ENCODE data around the gene PAX3. TPM values are rescaled to one million over a fixed set of nuclear protein-coding genes. Genes with fewer than 3 reads are reported as not detected.
A peak's percentile ranks its signal among the peaks of the same experiment; 100 is the strongest.
"Not testable (repeated sequence)": the region's sequence is repeated elsewhere in the genome, so short reads cannot be mapped to it uniquely, and the experiment has no call there.

The PAX3 gene
- total and polyA plus RNA-seq, 9 donors, result 0.19 to 2.2 (median 0.45) TPM

DNA sequence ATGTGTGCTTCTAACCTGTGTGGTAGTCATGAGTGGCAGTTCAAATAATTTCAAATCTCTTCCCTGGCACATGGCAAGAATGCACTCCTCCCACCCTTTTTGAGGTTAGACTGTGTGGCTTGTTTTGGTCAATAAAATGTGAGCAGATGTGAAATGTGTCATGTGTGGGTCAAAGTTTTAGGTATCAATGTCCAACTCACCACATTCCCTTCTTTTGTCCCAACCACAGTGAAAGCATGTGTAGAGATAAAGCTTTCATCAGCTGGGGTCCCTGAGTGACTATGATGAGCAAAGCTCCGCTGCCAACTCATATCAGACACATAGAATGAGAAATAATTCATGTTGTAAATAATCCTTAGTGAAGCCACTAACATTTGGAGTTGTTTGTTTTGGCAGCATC lies 118.2 kb downstream of the PAX3 start:
- no peak overlapping the region for H3K27ac ChIP-seq (ENCODE audit: low read length)
- H3K4me3 ChIP-seq (ENCODE audit: low read length), result no peak overlapping the region
- H3K36me3 ChIP-seq (ENCODE audit: control insufficient read depth, insufficient read depth, low read length), result no peaks in the 10 kb centered on the region
- H3K9me3 ChIP-seq (replicated peaks; ENCODE audit: control insufficient read depth, low read depth, low read length), result no peaks in the 10 kb centered on the region
- no peak for DNase-seq
- H3K4me1 ChIP-seq (ENCODE audit: control insufficient read depth, insufficient read depth, low read length), result no peaks in the 10 kb centered on the region
- no peaks in the 10 kb centered on the region for H3K27me3 ChIP-seq (ENCODE audit: control insufficient read depth, insufficient read depth, low read length)
- WGBS (ENCODE audit: insufficient coverage), result no CpG with 5 or more reads among the region's 1 CpG

DNA sequence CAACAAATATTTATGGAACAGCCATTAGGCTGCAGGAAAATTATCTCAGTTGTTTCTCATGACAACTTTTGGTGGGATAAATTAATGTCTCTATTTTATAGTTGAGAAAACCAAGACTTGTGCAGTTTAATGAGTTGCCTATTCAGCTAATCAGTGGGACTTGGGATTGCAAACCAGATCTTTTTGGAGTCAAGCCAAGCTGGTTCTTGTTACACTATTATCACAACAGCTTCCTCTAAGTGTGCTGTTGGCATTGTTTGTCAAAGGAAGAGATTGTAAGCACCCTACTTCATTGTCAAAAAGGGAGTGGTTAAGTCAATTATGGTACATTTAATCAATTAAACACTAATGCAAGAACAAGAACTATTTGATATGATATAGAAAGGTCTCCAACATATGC lies 119.2 kb downstream of the PAX3 start:
- no peak for DNase-seq
- no peaks in the 10 kb centered on the region for H3K27me3 ChIP-seq (ENCODE audit: control insufficient read depth, insufficient read depth, low read length)
- no peak overlapping the region for H3K27ac ChIP-seq (ENCODE audit: low read length)
- no peaks in the 10 kb centered on the region for H3K4me1 ChIP-seq (ENCODE audit: control insufficient read depth, insufficient read depth, low read length)
- no peaks in the 10 kb centered on the region for H3K36me3 ChIP-seq (ENCODE audit: control insufficient read depth, insufficient read depth, low read length)
- no peaks in the 10 kb centered on the region for H3K9me3 ChIP-seq (replicated peaks; ENCODE audit: control insufficient read depth, low read depth, low read length)
- H3K4me3 ChIP-seq (ENCODE audit: low read length), result no peak overlapping the region

DNA sequence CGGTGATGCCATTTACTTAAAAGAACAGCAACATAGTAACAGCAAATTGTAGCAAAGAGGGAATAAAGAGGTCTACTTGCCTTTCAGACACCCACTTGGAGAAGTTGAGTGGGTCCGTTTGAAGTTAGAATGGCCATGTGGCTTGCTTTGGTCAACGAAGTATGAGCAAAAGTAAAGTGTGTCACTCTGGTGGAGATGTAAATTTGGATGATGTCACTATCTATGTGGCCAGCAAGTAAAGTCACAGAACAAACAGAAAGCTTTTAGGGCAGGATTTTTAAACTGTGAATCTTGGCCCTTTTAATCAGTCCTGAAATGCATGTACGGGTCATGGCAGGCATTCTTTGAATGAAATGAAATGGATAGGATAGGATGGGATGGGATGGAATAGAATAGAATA lies 120.3 kb downstream of the PAX3 start:
- 81% methylated on average over 3 of the region's 4 CpGs for WGBS (ENCODE audit: insufficient coverage)
- H3K9me3 ChIP-seq (replicated peaks; ENCODE audit: control insufficient read depth, low read depth, low read length), result no peaks in the 10 kb centered on the region
- no peaks in the 10 kb centered on the region for H3K4me1 ChIP-seq (ENCODE audit: control insufficient read depth, insufficient read depth, low read length)
- H3K4me3 ChIP-seq (ENCODE audit: low read length), result no peak overlapping the region
- no peaks in the 10 kb centered on the region for H3K36me3 ChIP-seq (ENCODE audit: control insufficient read depth, insufficient read depth, low read length)
- DNase-seq, result no peak
- H3K27ac ChIP-seq (ENCODE audit: low read length), result no peak overlapping the region
- no peaks in the 10 kb centered on the region for H3K27me3 ChIP-seq (ENCODE audit: control insufficient read depth, insufficient read depth, low read length)

DNA sequence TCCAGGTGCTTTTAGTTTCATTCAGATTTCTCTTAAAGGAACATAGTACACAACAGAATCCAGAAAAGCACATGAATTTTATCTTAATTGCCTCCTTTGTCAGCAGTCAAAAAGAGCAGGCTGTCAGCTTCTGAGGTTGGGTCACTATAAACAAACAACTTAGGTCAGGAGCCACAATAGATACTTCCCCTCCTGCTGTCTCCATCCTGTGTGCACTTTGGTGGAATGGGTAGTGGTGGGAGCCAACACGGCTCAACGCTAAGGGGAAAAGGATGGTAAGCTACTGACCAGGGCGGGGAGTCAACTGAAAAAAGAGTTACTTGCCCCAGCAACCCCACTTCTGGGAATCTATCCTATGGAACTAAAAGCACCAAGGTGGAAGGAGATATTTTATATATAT lies 121.9 kb downstream of the PAX3 start:
- no peaks in the 10 kb centered on the region for H3K4me1 ChIP-seq (ENCODE audit: control insufficient read depth, insufficient read depth, low read length)
- no peaks in the 10 kb centered on the region for H3K36me3 ChIP-seq (ENCODE audit: control insufficient read depth, insufficient read depth, low read length)
- no peak overlapping the region for H3K4me3 ChIP-seq (ENCODE audit: low read length)
- no CpG with 5 or more reads among the region's 3 CpGs for WGBS (ENCODE audit: insufficient coverage)
- DNase-seq, result no peak
- H3K27ac ChIP-seq (ENCODE audit: low read length), result no peak overlapping the region
- no peaks in the 10 kb centered on the region for H3K9me3 ChIP-seq (replicated peaks; ENCODE audit: control insufficient read depth, low read depth, low read length)
- no peaks in the 10 kb centered on the region for H3K27me3 ChIP-seq (ENCODE audit: control insufficient read depth, insufficient read depth, low read length)

DNA sequence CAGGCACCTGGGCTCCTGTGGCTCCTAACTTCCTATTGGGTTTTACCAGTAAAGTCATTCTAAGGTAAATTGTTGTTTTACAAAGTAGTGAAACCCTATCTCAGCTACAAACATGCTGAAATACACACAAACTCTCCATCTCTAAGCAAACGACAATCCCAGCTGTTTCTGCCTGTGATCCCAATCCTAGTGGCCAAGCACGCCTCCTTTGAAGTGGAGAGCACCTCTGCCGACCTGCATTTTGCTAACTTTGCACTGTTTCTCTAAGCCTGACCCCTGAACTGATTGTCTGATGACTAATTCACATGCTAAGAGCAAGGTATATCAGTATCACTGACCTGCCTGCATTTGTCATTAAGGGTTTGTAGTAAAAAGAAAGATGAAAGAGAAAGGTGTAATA lies 124.3 kb downstream of the PAX3 start:
- H3K9me3 ChIP-seq (replicated peaks; ENCODE audit: control insufficient read depth, low read depth, low read length), result no peaks in the 10 kb centered on the region
- H3K36me3 ChIP-seq (ENCODE audit: control insufficient read depth, insufficient read depth, low read length), result no peaks in the 10 kb centered on the region
- no peak for DNase-seq
- H3K27me3 ChIP-seq (ENCODE audit: control insufficient read depth, insufficient read depth, low read length), result no peaks in the 10 kb centered on the region
- 18% methylated on average over 3 of the region's 3 CpGs for WGBS (ENCODE audit: insufficient coverage)
- no peaks in the 10 kb centered on the region for H3K4me1 ChIP-seq (ENCODE audit: control insufficient read depth, insufficient read depth, low read length)
- H3K27ac ChIP-seq (ENCODE audit: low read length), result no peak overlapping the region
- H3K4me3 ChIP-seq (ENCODE audit: low read length), result no peak overlapping the region

DNA sequence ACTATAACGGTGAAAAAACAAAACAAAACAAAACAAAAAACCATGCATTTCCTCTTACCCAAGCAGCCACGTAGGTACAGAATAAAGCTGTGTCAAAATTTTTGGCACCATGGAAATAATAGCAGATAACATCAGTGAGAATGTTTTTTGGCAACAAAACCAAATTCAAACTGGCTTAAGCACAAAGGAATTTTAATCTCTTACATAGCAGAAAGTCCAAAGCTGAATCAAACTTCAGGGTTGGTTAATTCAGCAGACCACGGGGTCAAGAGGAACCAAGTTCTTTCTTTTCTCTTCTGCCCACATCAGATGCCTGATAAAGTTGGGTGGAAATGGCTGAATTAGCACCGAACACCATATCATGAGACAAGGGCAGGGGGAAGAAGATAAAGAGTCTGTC lies 129.5 kb downstream of the PAX3 start:
- Histone ChIP-seq H3K9me3 (replicated peaks; ENCODE audit: control insufficient read depth, low read depth, low read length) (no peaks in the 10 kb centered on the region), H3K27ac (ENCODE audit: low read length) (no peak overlapping the region), H3K4me1 (ENCODE audit: control insufficient read depth, insufficient read depth, low read length) (no peaks in the 10 kb centered on the region), H3K36me3 (ENCODE audit: control insufficient read depth, insufficient read depth, low read length) (no peaks in the 10 kb centered on the region), H3K4me3 (ENCODE audit: low read length) (no peak overlapping the region), H3K27me3 (ENCODE audit: control insufficient read depth, insufficient read depth, low read length) (no peaks in the 10 kb centered on the region)
- WGBS (ENCODE audit: insufficient coverage), result no CpG with 5 or more reads among the region's 4 CpGs
- no peak for DNase-seq

DNA sequence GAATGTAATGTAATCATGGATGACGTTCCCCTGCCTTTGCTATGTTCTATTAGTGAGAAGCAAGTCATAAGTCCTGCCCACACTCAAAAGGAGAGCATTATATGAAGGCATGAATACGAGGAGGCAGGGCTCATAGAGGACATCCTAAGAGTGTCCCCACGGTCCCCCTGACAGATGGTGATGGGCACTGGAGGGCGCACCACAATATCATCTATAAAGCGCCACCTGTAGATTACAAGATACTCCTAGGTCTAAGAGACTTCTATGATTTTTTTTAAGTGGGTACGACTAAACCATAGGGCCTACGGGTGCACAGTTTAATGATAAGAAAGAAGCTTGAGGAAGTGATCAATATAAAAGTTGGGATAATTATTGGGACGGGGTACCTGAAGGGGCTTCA lies 131.0 kb downstream of the PAX3 start:
- WGBS (ENCODE audit: insufficient coverage), result 87% methylated on average over 3 of the region's 8 CpGs
- Histone ChIP-seq H3K4me3 (ENCODE audit: low read length) (no peak overlapping the region), H3K9me3 (replicated peaks; ENCODE audit: control insufficient read depth, low read depth, low read length) (no peaks in the 10 kb centered on the region), H3K27me3 (ENCODE audit: control insufficient read depth, insufficient read depth, low read length) (no peaks in the 10 kb centered on the region), H3K27ac (ENCODE audit: low read length) (no peak overlapping the region), H3K4me1 (ENCODE audit: control insufficient read depth, insufficient read depth, low read length) (no peaks in the 10 kb centered on the region), H3K36me3 (ENCODE audit: control insufficient read depth, insufficient read depth, low read length) (no peaks in the 10 kb centered on the region)
- DNase-seq, result no peak

DNA sequence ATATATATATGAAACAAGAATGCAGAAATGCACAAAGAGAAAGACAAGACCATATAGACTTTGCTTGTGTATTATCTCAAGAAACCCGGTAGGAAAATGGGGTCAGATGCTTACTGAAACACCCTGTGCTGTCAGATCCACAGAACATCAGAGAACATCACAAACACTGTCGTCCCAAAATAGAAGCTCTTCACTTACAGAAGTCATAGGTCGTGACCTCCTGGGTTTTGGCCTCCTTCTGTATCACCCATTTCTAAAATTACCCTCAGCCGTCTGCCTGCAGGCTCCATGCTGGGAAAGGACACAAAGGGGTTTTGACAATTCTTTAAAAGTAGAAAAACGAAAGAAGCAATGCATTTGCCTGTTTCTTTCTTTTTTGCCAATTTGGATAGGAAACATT lies 137.9 kb downstream of the PAX3 start:
- Histone ChIP-seq H3K9me3 (replicated peaks; ENCODE audit: control insufficient read depth, low read depth, low read length) (no peaks in the 10 kb centered on the region), H3K4me3 (ENCODE audit: low read length) (no peak overlapping the region), H3K27ac (ENCODE audit: low read length) (no peak overlapping the region), H3K36me3 (ENCODE audit: control insufficient read depth, insufficient read depth, low read length) (no peaks in the 10 kb centered on the region), H3K4me1 (ENCODE audit: control insufficient read depth, insufficient read depth, low read length) (no peaks in the 10 kb centered on the region), H3K27me3 (ENCODE audit: control insufficient read depth, insufficient read depth, low read length) (no peaks in the 10 kb centered on the region)
- peak; percentile 22 for DNase-seq
- WGBS (ENCODE audit: insufficient coverage), result 47% methylated on average over 2 of the region's 5 CpGs

DNA sequence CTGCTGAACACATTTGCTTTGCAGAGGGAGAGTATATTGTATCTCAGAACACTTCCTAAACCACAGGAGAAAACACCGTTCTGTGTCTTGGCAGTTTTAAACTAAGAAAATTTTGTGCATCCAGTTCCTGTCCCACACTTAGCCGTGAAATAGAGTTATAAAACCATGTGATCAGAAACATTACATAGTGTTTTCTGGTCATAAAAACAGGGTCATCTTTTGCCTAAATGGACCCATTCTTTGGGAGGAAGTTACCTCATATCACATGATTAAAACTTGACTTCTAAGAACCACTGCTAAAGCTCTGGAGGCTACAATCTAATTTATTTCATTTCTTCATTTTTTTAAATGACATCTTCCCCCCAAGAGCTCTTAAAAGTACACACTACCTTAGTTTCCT lies 138.7 kb downstream of the PAX3 start:
- no CpG with 5 or more reads among the region's 2 CpGs for WGBS (ENCODE audit: insufficient coverage)
- no peaks in the 10 kb centered on the region for H3K9me3 ChIP-seq (replicated peaks; ENCODE audit: control insufficient read depth, low read depth, low read length)

DNA sequence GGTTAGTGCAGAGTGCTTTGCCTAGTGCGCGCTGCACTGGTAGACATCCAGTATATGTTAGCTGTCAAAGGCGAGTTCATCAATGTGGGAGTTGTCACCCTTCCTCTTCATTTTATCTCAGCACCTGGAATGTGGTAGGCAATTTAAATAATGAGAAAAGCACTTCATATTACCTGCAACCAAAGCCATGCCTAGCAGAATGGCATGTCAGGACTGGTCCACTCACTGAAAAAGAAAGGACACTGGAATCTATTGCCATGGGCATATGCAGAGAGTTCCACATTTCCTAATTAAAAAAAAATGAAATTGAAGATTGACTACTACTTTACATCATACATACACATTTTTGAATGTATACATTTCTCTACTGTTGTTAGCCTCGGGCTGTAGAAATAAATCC lies 139.6 kb downstream of the PAX3 start:
- H3K27me3 ChIP-seq (ENCODE audit: control insufficient read depth, insufficient read depth, low read length), result no peaks in the 10 kb centered on the region
- no peak overlapping the region for H3K4me3 ChIP-seq (ENCODE audit: low read length)
- no peak for DNase-seq
- 60% methylated on average over 2 of the region's 4 CpGs for WGBS (ENCODE audit: insufficient coverage)
- no peaks in the 10 kb centered on the region for H3K9me3 ChIP-seq (replicated peaks; ENCODE audit: control insufficient read depth, low read depth, low read length)
- no peaks in the 10 kb centered on the region for H3K4me1 ChIP-seq (ENCODE audit: control insufficient read depth, insufficient read depth, low read length)
- no peak overlapping the region for H3K27ac ChIP-seq (ENCODE audit: low read length)
- H3K36me3 ChIP-seq (ENCODE audit: control insufficient read depth, insufficient read depth, low read length), result no peaks in the 10 kb centered on the region

More for the DNA sequence above, 138.7 kb downstream of the PAX3 start:
- Histone ChIP-seq H3K36me3 (ENCODE audit: control insufficient read depth, insufficient read depth, low read length) (no peaks in the 10 kb centered on the region), H3K27ac (ENCODE audit: low read length) (no peak overlapping the region), H3K4me1 (ENCODE audit: control insufficient read depth, insufficient read depth, low read length) (no peaks in the 10 kb centered on the region), H3K27me3 (ENCODE audit: control insufficient read depth, insufficient read depth, low read length) (no peaks in the 10 kb centered on the region), H3K4me3 (ENCODE audit: low read length) (no peak overlapping the region)
- DNase-seq, result no peak

DNA sequence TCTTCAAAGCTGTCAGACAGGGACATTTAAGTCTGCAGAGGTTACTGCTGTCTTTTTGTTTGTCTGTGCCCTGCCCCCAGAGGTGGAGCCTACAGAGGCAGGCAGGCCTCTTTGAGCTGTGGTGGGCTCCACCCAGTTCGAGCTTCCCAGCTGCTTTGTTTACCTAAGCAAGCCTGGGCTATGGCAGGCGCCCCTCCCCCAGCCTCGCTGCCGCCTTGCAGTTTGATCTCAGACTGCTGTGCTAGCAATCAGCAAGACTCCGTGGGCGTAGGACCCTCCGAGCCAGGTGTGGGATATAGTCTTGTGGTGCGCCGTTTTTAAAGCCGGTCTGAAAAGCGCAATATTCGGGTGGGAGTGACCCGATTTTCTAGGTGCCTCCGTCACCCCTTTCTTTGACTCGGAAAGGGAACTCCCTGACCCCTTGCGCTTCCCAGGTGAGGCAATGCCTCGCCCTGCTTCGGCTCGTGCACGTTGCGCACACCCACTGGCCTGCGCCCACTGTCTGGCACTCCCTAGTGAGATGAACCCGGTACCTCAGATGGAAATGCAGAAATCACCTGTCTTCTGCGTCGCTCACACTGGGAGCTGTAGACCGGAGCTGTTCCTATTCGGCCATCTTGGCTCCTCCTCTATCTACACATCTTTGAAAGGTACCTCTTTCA lies 143.7 kb downstream of the PAX3 start:
- H3K4me1 ChIP-seq (ENCODE audit: control insufficient read depth, insufficient read depth, low read length); H3K36me3 ChIP-seq (ENCODE audit: control insufficient read depth, insufficient read depth, low read length); H3K27ac ChIP-seq (ENCODE audit: low read length); DNase-seq; H3K9me3 ChIP-seq (replicated peaks; ENCODE audit: control insufficient read depth, low read depth, low read length); H3K4me3 ChIP-seq (ENCODE audit: low read length); H3K27me3 ChIP-seq (ENCODE audit: control insufficient read depth, insufficient read depth, low read length): not testable (repeated sequence)
- WGBS (ENCODE audit: insufficient coverage), result 67% methylated on average over 6 of the region's 27 CpGs

Data from muscle of leg (tissue), 11 donors.